Neural progenitor cell (in vitro differentiated cells): ENCODE results near the gene ZMYM4. TPM values are rescaled to one million over a fixed set of nuclear protein-coding genes. Genes with fewer than 3 reads are reported as not detected.

Experiments
- DNase-seq: peaks from one replicate; pipeline ENCODE4 v3.0.0-alpha.2; 2016; ENCODE audit warnings: low spot score
- H2AFZ ChIP-seq: fragments of 200-600 bp; sonication (generic); replicated peaks from 2 replicates; pipeline ENCODE4 v1.6.1; 2016; ENCODE audit warnings: antibody characterized with exemption
- H3F3A ChIP-seq: fragments of 200-600 bp; sonication (generic); 2 replicates; pipeline ENCODE4 v1.6.1; 2016; ENCODE audit warnings: antibody characterized with exemption, low read depth
- H3K27ac ChIP-seq: fragments of 200-600 bp; sonication (generic); 2 replicates; pipeline ENCODE4 v1.5.1; 2016; ENCODE audit warnings: mild to moderate bottlenecking
- H3K27me3 ChIP-seq: fragments of 200-600 bp; sonication (generic); 2 replicates; pipeline ENCODE4 v1.6.1; 2016; ENCODE audit warnings: mild to moderate bottlenecking, moderate library complexity
- H3K36me3 ChIP-seq: fragments of 200-600 bp; sonication (generic); 2 replicates; pipeline ENCODE4 v1.5.1; 2016
- H3K4me1 ChIP-seq: fragments of 200-600 bp; sonication (generic); 2 replicates; pipeline ENCODE4 v1.6.1; 2016; ENCODE audit warnings: mixed run types
- H3K4me2 ChIP-seq: fragments of 200-600 bp; sonication (generic); 2 replicates; pipeline ENCODE4 v1.6.1; 2016
- H3K4me3 ChIP-seq: fragments of 200-600 bp; sonication (generic); 2 replicates; pipeline ENCODE4 v1.5.1; 2016
- H3K79me2 ChIP-seq: fragments of 200-600 bp; sonication (generic); 2 replicates; pipeline ENCODE4 v1.6.1; 2016; ENCODE audit warnings: low read depth
- H3K9ac ChIP-seq: fragments of 200-600 bp; sonication (generic); 2 replicates; pipeline ENCODE4 v1.6.1; 2016
- H3K9me3 ChIP-seq: fragments of 200-600 bp; sonication (generic); 2 replicates; pipeline ENCODE4 v1.5.1; 2016; ENCODE audit warnings: low read depth
- H4K20me1 ChIP-seq: fragments of 200-600 bp; sonication (generic); 2 replicates; pipeline ENCODE4 v1.6.1; 2016; ENCODE audit warnings: low read depth
- H3K27ac Mint-ChIP-seq: 3 replicates; pipeline ENCODE4 v1.8.0; 2021; ENCODE audit warnings: mixed read lengths
- H3K27me3 Mint-ChIP-seq: 2 replicates; pipeline ENCODE4 v1.8.0; 2022; ENCODE audit warnings: low read depth, mild to moderate bottlenecking, inconsistent platforms, moderate library complexity, mixed read lengths; ENCODE audit not compliant: insufficient read depth
- H3K36me3 Mint-ChIP-seq: 3 replicates; pipeline ENCODE4 v1.8.0; 2021; ENCODE audit warnings: mixed read lengths
- H3K4me1 Mint-ChIP-seq: 3 replicates; pipeline ENCODE4 v1.8.0; 2021; ENCODE audit warnings: mixed read lengths
- H3K4me3 Mint-ChIP-seq: 3 replicates; pipeline ENCODE4 v1.8.0; 2021; ENCODE audit warnings: mild to moderate bottlenecking, moderate library complexity, mixed read lengths
- H3K9me3 Mint-ChIP-seq: 3 replicates; pipeline ENCODE4 v1.8.0; 2020; ENCODE audit warnings: mixed read lengths
- CTCF ChIP-seq: fragments of 200-600 bp; sonication (generic); IDR thresholded peaks from 2 replicates; pipeline ENCODE4 v1.5.1; 2017; ENCODE audit warnings: antibody characterized with exemption, mild to moderate bottlenecking
- EZH2 ChIP-seq: fragments of 200-600 bp; sonication (generic); IDR thresholded peaks from 2 replicates; pipeline ENCODE4 v1.6.1; 2017; ENCODE audit warnings: antibody characterized with exemption, mild to moderate bottlenecking, moderate library complexity
- EZH2phosphoT487 ChIP-seq: fragments of 200-600 bp; sonication (generic); IDR thresholded peaks from 2 replicates; pipeline ENCODE4 v1.6.1; 2017; ENCODE audit warnings: antibody characterized with exemption
- total RNA-seq: library from RNA; depleted of rRNA; stranded (reverse); fragments of >200 nt; gene quantifications from 2 replicates; pipeline ENCODE4 v1.2.3, GENCODE V29; 2015; ENCODE audit warnings: low replicate concordance

The ZMYM4 gene
- total RNA-seq, 1 donor from 2014 or later, result 106 TPM

DNA sequence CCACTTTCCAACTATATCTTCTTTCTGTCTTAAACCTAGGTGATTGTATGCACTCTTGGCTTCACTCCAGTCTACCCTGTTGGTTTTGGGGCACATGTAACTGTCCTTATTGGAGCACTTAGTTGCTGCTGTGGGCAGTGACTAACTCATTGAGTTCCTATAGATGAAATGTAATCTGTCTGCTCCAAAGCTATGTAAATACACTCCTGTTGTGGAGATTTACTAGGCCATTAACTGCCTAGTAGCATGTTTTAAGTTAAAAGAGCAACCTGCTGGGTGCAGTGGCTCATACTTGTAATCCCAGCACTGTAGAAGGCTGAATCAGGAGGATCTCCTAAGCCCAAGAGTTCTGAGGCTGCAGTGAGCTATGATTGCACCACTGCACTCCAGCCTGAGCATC is 137.6 kb downstream of the ZMYM4 start:
- Histone ChIP-seq H4K20me1 (no peaks in the 10 kb centered on the region), H3K4me1 (no peaks in the 10 kb centered on the region), H3K9me3 (no peaks in the 10 kb centered on the region), H3K4me2 (no peak overlapping the region), H3K36me3 (peaks cover 46% of the 10 kb centered on the region), H3K79me2 (no peaks in the 10 kb centered on the region), H2AFZ (no peak overlapping the region), H3K27ac (no peak overlapping the region), H3K27me3 (no peaks in the 10 kb centered on the region), H3F3A (no peaks in the 10 kb centered on the region), H3K9ac (no peak overlapping the region), H3K4me3 (no peak overlapping the region)
- Mint-ChIP-seq H3K4me3 (no peak overlapping the region), H3K9me3 (no peaks in the 10 kb centered on the region), H3K4me1 (no peaks in the 10 kb centered on the region), H3K27me3 (peaks cover 2% of the 10 kb centered on the region), H3K27ac (no peak overlapping the region), H3K36me3 (peaks cover 52% of the 10 kb centered on the region)
- TF ChIP-seq EZH2, result no peak
- no peak for TF ChIP-seq CTCF
- no peak for TF ChIP-seq EZH2phosphoT487
- no peak for DNase-seq

DNA sequence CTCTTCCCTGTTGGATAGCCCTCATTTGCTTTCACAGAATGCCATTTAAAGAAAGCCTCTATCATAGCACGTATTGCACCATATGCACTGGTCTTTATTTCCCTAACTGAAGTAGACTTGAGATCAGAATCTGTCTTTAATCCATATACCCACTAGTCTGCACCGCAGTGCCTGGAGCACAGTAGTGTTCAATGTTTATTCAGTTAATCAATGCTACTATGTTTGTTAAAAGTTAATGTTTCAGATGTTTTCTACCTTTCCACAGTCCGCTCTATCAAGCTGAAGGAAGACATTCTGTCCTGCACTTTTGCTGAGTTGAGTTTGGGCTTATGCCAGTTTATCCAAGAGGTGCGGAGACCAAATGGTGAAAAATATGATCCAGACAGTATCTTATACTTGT is 139.2 kb downstream of the ZMYM4 start:
- no peak overlapping the region for H2AFZ ChIP-seq
- H3K4me3 ChIP-seq, result no peak overlapping the region
- H3K9ac ChIP-seq, result no peak overlapping the region
- no peaks in the 10 kb centered on the region for H4K20me1 ChIP-seq
- Mint-ChIP-seq H3K4me1 (no peaks in the 10 kb centered on the region), H3K9me3 (no peaks in the 10 kb centered on the region), H3K27me3 (peaks cover 2% of the 10 kb centered on the region), H3K4me3 (no peak overlapping the region), H3K27ac (no peak overlapping the region), H3K36me3 (peaks cover 46% of the 10 kb centered on the region)
- peaks cover 36% of the 10 kb centered on the region for H3K36me3 ChIP-seq
- no peak overlapping the region for H3K4me2 ChIP-seq
- no peak for DNase-seq
- H3K9me3 ChIP-seq, result no peaks in the 10 kb centered on the region
- no peak for TF ChIP-seq CTCF
- no peak for TF ChIP-seq EZH2phosphoT487
- TF ChIP-seq EZH2, result no peak
- no peak overlapping the region for H3K27ac ChIP-seq
- no peaks in the 10 kb centered on the region for H3K4me1 ChIP-seq
- H3K27me3 ChIP-seq, result no peaks in the 10 kb centered on the region
- H3K79me2 ChIP-seq, result no peaks in the 10 kb centered on the region
- H3F3A ChIP-seq, result no peaks in the 10 kb centered on the region

- H3K27me3 Mint-ChIP-seq, result peaks cover 3% of the 10 kb centered on the region
- H3K9ac ChIP-seq, result no peak overlapping the region
- H3K36me3 ChIP-seq, result peaks cover 33% of the 10 kb centered on the region
- H3K4me1 Mint-ChIP-seq, result no peaks in the 10 kb centered on the region
- no peak overlapping the region for H2AFZ ChIP-seq
- TF ChIP-seq CTCF, result no peak
- TF ChIP-seq EZH2phosphoT487, result no peak
- no peak for TF ChIP-seq EZH2
- no peak overlapping the region for H3K27ac ChIP-seq
- H3K4me2 ChIP-seq, result no peak overlapping the region
- no peak overlapping the region for H3K4me3 Mint-ChIP-seq
- H3K27me3 ChIP-seq, result no peaks in the 10 kb centered on the region
- no peak overlapping the region for H3K4me3 ChIP-seq
- no peaks in the 10 kb centered on the region for H3F3A ChIP-seq
- no peaks in the 10 kb centered on the region for H3K9me3 Mint-ChIP-seq
- no peaks in the 10 kb centered on the region for H3K4me1 ChIP-seq
- no peak overlapping the region for H3K27ac Mint-ChIP-seq
- DNase-seq, result no peak
- H3K79me2 ChIP-seq, result no peaks in the 10 kb centered on the region
- H3K9me3 ChIP-seq, result no peaks in the 10 kb centered on the region
- peaks cover 46% of the 10 kb centered on the region for H3K36me3 Mint-ChIP-seq
- H4K20me1 ChIP-seq, result no peaks in the 10 kb centered on the region
Measured at GRCh38 chr1:35408925-35409324, 140.4 kb downstream of the ZMYM4 start.
